ENCODE measurements around the gene C4orf54. TPM values are rescaled to one million over a fixed set of nuclear protein-coding genes. Genes with fewer than 3 reads are reported as not detected.

C4orf54 gene
- polyA plus RNA-seq, 1 donor from 2014 or later = not detected

GRCh38 chr4:99647071-99647470, 10.6 kb downstream of the C4orf54 start:
- Histone ChIP-seq H3K4me3 (ENCODE audit: low read length) (no peak overlapping the region), H3K36me3 (ENCODE audit: insufficient read depth, low read length) (no peaks in the 10 kb centered on the region), H3K4me2 (ENCODE audit: low read length) (no peak overlapping the region), H3F3A (ENCODE audit: insufficient read depth, low read length, poor library complexity, severe bottlenecking) (no peaks in the 10 kb centered on the region), H2AFZ (ENCODE audit: low read depth, low read length) (no peak overlapping the region), H3K9me3 (ENCODE audit: low read length) (no peaks in the 10 kb centered on the region), H3K9me2 (ENCODE audit: insufficient read depth, low read length) (no peaks in the 10 kb centered on the region), H4K20me1 (ENCODE audit: insufficient read depth) (no peaks in the 10 kb centered on the region), H3K79me2 (replicated peaks; ENCODE audit: insufficient read depth, low read length) (no peaks in the 10 kb centered on the region), H3K9ac (ENCODE audit: low read length) (no peak overlapping the region), H3K27ac (ENCODE audit: low read length) (no peak overlapping the region), H3K27me3 (ENCODE audit: insufficient read depth, low read depth, low read length) (no peaks in the 10 kb centered on the region)
- TF ChIP-seq MXI1 (conservative IDR thresholded peaks at IDR 0.05; ENCODE audit: poor library complexity, severe bottlenecking) (no peak), EP300 (conservative IDR thresholded peaks at IDR 0.05; ENCODE audit: poor library complexity, severe bottlenecking) (no peak), REST (IDR thresholded peaks at IDR 0.05; ENCODE audit: borderline replicate concordance) (no peak), CTCF (IDR thresholded peaks at IDR 0.05; ENCODE audit: poor library complexity, severe bottlenecking) (no peak), SMC3 (conservative IDR thresholded peaks at IDR 0.05; ENCODE audit: poor library complexity) (no peak), POLR2AphosphoS5 (IDR thresholded peaks at IDR 0.05) (no peak), TAF1 (IDR thresholded peaks at IDR 0.05; ENCODE audit: low read depth) (no peak), EZH2 (IDR thresholded peaks at IDR 0.05; ENCODE audit: borderline replicate concordance, insufficient read depth, low read length, poor library complexity, severe bottlenecking) (no peak), RAD21 (conservative IDR thresholded peaks at IDR 0.05) (no peak)

GRCh38 chr4:99645638-99646037, 12.0 kb downstream of the C4orf54 start:
- no peak overlapping the region for H3K27ac ChIP-seq (ENCODE audit: low read length)

More at GRCh38 chr4:99645638-99646037, 12.0 kb downstream of the C4orf54 start:
- Histone ChIP-seq H3K4me3 (ENCODE audit: low read length) (no peak overlapping the region), H3K27me3 (ENCODE audit: insufficient read depth, low read depth, low read length) (no peaks in the 10 kb centered on the region), H3K36me3 (ENCODE audit: insufficient read depth, low read length) (no peaks in the 10 kb centered on the region), H3K4me2 (ENCODE audit: low read length) (no peak overlapping the region), H4K20me1 (ENCODE audit: insufficient read depth) (no peaks in the 10 kb centered on the region), H3K9me3 (ENCODE audit: low read length) (no peaks in the 10 kb centered on the region), H3K79me2 (replicated peaks; ENCODE audit: insufficient read depth, low read length) (no peaks in the 10 kb centered on the region), H3F3A (ENCODE audit: insufficient read depth, low read length, poor library complexity, severe bottlenecking) (no peaks in the 10 kb centered on the region), H3K9ac (ENCODE audit: low read length) (no peak overlapping the region), H3K9me2 (ENCODE audit: insufficient read depth, low read length) (no peaks in the 10 kb centered on the region), H2AFZ (ENCODE audit: low read depth, low read length) (no peak overlapping the region)
- TF ChIP-seq RAD21 (conservative IDR thresholded peaks at IDR 0.05) = no peak
- TF ChIP-seq REST (IDR thresholded peaks at IDR 0.05; ENCODE audit: borderline replicate concordance) = no peak
- no peak for TF ChIP-seq SMC3 (conservative IDR thresholded peaks at IDR 0.05; ENCODE audit: poor library complexity)
- no peak for TF ChIP-seq POLR2AphosphoS5 (IDR thresholded peaks at IDR 0.05)
- no peak for TF ChIP-seq EP300 (conservative IDR thresholded peaks at IDR 0.05; ENCODE audit: poor library complexity, severe bottlenecking)
- no peak for TF ChIP-seq MXI1 (conservative IDR thresholded peaks at IDR 0.05; ENCODE audit: poor library complexity, severe bottlenecking)
- TF ChIP-seq CTCF (IDR thresholded peaks at IDR 0.05; ENCODE audit: poor library complexity, severe bottlenecking) = no peak
- TF ChIP-seq TAF1 (IDR thresholded peaks at IDR 0.05; ENCODE audit: low read depth) = no peak
- no peak for TF ChIP-seq EZH2 (IDR thresholded peaks at IDR 0.05; ENCODE audit: borderline replicate concordance, insufficient read depth, low read length, poor library complexity, severe bottlenecking)
